GM18520 (cell line): ENCODE measurements around the gene ABCB8.
A peak's percentile ranks its signal among the peaks of the same experiment; 100 is the strongest.
"Not testable (repeated sequence)": the region's sequence is repeated elsewhere in the genome, so short reads cannot be mapped to it uniquely, and the experiment has no call there.

Experiments
- ATAC-seq: cut with Tn5 transposase; IDR thresholded peaks from one replicate; pipeline ENCODE4 v1.9.1; 2021; ENCODE audit not compliant: unreplicated experiment

Gene ABCB8

DNA sequence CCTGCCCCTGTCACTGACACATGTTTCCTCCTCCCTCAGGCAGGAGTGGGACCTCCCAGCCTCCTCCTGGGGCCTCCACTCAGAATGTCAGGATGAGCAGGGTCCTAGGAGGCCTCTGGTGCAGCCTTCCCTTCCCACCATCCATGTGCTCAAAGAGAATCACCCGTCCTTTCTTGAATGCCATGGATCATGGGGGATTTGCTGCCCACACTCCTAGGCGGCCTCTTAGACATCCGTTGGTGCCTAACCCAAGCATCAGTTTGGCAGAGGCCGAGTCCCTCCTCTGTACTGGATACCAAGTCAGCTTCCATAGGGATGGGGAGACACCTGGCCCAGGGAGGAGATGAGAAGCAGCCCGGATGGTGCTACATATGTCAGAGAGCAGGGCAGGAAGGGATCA, 30.4 kb upstream of the ABCB8 start:
- ATAC-seq = no peak

DNA sequence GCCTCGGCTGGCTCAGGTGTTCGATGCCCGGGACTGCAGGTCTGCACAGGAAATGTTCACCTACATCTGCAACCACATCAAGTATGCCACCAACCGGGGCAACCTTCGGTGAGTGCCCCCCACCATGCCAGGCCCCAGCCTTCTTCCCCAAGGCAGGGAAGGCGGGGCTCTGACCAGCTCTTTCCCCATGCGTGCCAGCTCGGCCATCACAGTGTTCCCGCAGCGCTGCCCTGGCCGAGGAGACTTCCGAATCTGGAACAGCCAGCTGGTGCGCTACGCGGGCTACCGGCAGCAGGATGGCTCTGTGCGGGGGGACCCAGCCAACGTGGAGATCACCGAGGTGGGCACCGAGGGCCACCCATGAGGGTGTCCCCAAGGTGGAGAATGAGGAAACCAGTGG, 29.9 kb upstream of the ABCB8 start:
- no peak for ATAC-seq

DNA sequence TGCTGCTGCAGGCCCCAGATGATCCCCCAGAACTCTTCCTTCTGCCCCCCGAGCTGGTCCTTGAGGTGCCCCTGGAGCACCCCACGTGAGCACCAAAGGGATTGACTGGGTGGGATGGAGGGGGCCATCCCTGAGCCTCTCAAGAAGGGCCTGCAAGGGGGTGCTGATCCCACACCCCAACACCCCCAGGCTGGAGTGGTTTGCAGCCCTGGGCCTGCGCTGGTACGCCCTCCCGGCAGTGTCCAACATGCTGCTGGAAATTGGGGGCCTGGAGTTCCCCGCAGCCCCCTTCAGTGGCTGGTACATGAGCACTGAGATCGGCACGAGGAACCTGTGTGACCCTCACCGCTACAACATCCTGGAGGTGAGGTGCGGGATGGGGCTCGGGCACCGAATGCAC, 29.2 kb upstream of the ABCB8 start:
- no peak for ATAC-seq

DNA sequence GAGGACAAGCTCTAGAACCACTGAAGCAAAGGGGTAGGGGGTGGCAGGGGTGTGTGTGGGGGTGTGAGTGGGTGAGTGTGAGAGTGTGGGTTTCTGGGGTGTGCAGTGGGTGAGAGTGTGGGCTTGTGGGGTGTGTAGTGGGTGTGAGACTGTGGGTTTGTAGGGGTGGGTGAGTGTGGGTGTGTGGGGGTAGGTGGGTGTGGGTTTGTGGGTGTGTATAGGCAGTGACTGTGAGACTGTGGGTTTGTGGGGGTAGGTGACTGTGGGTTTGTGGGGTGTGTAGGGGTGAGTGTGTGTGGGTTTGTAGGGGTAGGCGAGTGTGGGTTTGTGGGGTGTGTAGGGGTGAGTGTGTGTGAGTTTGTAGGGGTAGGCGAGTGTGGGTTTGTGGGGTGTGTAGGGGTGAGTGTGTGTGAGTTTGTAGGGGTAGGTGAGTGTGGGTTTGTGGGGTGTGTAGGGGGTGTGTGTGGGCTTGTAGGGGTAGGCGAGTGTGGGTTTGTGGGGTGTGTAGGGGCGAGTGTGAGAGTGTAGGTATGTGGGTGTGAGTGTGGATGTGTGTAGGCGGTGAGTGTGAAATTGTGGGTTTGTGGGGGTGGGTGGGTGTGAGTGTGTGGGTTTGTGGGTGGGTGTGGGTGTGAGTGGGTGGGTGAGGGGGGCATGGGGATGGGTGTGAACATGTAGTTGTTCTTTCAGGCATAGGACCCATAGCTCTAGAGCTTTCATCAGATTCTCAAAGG, 28.6 kb upstream of the ABCB8 start:
- no peak for ATAC-seq

DNA sequence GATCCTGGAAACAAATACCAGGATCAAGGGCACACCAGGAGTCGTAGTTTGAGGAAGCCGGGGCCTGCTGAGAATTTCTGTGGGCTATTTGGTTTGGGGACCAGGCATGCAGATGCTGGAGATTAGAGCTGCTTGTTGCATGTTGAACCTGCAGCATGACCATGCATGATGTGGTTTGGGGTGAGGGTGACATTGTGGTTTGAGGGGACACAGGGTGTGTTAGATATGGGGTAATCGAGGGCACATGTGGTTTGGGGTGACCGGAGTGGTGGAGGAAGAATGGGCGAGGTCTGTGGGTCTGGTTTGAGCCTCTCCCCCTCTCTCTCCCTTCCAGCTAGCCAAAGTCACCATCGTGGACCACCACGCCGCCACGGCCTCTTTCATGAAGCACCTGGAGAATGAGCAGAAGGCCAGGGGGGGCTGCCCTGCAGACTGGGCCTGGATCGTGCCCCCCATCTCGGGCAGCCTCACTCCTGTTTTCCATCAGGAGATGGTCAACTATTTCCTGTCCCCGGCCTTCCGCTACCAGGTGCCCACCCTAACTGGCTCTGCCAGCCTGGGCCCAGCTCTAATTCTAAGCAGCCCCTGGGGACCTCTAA, 27.3 kb upstream of the ABCB8 start:
- no peak for ATAC-seq

DNA sequence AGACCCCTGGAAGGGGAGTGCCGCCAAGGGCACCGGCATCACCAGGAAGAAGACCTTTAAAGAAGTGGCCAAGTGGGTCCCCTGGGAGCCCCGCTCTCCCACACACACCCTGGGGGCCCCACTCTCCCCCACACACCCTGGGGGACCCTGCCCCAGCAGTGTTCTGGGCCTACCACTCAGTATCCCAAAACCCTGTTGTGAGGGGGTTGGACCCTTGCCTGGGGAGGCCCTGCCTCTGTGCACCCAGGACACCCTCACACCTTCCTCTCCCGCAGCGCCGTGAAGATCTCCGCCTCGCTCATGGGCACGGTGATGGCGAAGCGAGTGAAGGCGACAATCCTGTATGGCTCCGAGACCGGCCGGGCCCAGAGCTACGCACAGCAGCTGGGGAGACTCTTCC, 26.7 kb upstream of the ABCB8 start:
- no peak for ATAC-seq

DNA sequence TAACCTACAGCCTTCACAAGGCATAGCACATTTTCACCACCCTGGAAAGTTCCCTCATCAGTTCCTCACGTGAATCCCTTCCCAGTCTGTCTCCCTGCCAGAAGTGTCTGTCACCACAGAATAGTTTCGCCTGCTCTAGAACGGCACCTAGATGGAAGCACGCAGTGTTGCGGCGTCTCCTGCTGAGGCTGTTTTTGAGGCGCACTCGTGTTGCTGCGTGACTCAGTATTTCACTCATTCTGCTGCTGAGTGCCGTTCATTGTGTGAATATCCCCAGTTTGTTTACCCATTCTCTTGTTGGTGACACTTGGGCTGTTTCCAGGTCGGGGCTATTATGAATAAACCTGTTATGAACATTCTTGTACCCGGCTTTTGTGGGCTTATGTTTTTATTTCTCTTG, 24.7 kb upstream of the ABCB8 start:
- ATAC-seq = no peak

DNA sequence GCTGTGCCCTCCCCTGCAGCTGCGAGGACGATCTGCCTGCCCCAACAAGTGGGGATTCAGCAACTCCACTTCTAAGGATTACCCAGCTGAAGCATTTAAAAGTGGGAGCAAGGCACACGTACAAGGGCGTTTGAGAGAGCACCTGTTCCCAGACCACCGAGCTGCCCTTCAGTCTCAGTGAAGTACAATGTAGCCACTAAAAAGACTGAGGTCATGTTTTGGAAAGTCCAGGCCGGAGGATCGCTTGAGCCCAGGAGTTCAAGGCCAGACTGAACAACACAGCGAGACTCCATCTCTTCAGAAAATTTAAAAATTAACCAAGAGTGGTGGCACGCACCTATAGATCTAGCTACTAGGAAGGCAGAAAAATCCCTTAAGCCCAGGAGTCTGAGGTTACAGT, 22.7 kb upstream of the ABCB8 start:
- no peak for ATAC-seq

DNA sequence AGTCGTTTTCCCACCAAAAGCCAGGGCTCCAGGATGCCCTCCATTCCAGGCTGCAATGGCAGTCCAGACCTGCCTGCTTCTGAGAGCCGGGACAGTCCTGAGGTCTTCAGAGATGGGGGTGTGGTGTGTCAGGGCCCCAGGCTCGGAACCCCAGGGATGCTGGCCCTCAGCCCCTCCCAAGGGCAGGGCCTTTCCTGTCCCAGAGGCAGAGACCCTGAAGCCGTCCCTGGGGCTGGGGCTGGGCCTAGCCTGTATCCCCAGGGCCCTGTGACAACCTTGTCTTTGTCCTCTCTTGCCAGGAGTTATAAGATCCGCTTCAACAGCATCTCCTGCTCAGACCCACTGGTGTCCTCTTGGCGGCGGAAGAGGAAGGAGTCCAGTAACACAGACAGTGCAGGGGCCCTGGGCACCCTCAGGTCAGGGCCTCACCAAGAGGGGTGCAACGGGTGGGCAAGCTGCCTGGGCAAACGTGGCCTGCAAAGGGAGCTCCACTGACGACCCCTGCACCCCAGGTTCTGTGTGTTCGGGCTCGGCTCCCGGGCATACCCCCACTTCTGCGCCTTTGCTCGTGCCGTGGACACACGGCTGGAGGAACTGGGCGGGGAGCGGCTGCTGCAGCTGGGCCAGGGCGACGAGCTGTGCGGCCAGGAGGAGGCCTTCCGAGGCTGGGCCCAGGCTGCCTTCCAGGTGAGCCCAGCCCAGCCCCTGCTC, 21.5 kb upstream of the ABCB8 start:
- no peak for ATAC-seq

DNA sequence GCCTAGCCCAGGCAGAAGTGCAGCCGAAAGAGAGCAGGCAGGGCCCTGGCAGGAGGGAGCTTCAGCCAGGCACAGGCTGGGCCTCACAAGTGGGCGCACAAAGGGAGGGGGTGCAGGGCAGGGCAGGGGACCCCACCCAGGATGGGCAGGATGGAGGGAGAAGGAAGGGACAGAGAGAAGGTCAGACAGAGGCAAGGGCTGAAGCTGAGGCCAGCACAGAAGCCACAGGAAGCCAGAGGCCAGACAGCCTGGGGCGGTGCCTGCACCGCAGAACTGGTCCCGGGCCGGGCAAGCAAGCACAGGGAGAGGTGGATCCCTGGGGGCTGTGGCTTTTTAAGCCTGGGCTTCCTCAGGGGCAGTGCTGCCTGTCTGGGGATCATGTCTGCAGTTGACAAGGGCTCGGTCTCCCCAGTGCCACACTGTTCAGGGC, 20.8 kb upstream of the ABCB8 start:
- no peak for ATAC-seq

DNA sequence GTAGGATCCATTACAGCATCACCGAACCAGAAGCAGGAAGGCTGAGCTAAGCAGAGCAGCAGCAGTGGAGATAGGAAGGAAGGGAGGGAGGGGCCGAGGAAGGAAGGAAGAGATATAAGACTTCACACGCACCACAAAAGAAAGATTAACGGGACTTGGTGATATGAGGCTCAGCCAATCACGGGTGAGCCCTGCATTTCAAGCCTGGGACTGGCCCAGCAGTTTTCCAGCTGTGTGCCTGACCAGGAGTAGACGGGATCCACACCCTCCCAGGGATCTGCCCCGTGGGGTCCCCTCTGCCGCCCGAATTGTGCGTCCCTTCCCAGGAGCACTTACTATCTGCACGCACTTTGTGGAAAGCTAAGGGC, 20.1 kb upstream of the ABCB8 start:
- no peak for ATAC-seq

DNA sequence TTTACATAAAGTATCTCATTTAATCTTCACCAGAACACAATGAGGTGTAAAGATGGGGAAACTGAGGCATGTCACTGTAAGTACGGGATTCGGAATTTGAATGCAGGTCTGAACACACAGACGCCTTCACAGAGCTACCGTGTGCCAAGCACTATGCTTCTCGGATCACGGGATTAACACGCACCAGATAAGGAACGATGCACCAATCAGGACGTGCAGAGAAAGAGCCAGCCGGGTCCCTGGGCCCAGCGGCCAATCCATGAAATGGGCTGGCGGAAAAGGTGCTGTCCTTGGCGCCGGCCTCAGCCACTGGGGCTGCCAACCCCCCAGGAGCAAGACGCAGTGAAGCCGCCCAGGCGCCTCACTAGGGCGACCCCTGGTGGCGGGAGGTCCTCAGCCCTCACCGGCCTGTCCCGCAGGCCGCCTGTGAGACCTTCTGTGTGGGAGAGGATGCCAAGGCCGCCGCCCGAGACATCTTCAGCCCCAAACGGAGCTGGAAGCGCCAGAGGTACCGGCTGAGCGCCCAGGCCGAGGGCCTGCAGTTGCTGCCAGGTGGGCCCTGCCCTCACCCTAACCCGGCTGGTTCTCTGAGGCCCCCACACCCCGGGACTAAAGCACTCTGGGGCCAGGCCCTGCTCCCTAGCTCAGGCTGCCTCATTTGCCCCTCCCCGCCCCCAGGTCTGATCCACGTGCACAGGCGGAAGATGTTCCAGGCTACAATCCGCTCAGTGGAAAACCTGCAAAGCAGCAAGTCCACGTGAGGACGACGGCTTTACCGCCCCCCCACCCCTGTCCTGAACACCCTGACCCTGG, 19.5 kb upstream of the ABCB8 start:
- ATAC-seq = peak; percentile 72

DNA sequence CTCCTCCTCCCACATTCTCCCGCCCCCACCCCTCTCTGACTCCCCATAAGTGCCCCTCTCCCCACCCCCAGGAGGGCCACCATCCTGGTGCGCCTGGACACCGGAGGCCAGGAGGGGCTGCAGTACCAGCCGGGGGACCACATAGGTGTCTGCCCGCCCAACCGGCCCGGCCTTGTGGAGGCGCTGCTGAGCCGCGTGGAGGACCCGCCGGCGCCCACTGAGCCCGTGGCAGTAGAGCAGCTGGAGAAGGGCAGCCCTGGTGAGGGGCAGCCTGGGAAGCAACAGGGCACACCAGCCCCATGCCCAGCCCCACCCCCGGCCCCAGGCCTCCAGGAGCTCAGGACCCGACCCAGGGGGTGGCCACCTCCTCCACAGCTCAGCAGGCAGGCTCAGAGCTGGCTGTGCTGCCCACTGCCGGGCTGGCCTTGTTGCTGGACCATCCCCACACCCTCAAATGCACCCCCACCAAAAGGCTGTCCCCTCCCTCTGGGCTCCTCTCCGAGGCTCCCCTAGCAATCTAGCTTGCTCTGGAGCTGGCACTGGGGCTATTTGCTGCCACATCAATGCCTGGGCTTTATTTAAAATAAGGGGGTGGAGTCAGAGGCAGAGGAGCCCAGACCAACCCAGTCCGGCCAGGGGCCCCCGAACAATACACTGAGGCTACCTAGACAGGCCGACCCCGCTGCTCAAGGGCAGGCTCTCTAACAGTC, 18.8 kb upstream of the ABCB8 start:
- no peak for ATAC-seq

DNA sequence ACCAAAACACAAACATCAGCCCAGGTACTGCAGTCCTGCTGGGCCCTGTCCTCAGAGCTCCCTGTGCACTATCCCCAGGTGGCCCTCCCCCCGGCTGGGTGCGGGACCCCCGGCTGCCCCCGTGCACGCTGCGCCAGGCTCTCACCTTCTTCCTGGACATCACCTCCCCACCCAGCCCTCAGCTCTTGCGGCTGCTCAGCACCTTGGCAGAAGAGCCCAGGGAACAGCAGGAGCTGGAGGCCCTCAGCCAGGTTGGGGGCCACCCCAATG, 18.3 kb upstream of the ABCB8 start:
- no peak for ATAC-seq

DNA sequence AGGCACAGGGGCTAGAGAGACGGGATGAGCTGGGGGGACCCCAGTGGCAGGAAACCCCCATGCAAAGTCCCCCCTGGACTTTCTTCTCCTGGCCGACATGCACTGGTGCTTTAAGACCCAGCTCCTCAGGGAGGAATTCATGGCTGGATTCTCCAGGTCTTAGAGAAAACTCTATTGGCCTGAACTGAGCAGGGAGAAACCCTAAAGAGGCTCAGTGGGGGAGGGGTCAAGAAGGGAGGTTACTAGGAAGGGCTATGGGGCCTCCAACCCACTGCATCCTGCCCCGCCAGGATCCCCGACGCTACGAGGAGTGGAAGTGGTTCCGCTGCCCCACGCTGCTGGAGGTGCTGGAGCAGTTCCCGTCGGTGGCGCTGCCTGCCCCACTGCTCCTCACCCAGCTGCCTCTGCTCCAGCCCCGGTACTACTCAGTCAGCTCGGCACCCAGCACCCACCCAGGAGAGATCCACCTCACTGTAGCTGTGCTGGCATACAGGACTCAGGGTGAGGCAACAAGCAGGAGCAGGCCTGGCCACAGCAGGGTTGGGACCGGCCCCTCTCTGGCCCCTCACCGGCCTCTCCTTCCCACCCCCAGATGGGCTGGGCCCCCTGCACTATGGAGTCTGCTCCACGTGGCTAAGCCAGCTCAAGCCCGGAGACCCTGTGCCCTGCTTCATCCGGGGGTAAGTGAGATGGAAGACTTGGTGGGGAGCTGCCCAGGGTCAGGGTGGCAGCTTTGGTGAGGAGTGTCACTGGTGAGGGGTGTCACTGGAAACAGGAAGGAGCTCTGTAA, 17.7 kb upstream of the ABCB8 start:
- ATAC-seq = no peak

DNA sequence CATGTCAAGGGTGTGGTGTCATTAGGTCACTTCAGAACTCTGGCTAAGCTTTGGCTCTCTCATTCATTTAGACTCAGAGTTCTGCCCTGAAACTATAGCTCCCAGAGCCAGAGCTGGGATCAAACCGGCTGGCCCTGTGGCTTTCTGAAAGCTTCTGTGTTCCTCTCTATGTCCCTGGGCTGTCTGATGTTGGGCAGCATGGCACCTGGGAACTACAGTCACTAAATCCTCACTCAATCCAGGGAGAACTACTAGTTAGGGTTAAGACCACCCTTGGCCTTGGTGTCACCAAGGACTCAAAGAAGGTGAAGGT, 17.2 kb upstream of the ABCB8 start:
- no peak for ATAC-seq

DNA sequence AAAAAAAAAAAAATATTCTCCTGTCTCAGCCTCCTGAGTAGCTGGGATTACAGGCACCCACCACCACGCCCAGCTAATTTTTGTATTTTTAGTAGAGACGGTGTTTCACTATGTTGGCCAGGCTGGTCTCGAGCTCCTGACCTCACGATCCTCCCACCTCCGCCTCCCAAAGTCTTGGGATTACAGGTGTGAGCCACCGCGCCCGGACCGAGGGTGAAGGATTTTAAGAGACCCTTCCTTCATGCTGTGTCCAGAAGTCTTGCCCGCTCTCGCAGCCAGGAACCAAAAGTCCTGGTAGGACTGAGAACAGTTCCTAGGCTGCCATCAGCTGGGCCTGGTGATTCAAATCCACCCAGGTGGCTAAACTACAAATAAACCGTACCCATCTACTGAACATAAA, 16.6 kb upstream of the ABCB8 start:
- not testable (repeated sequence) for ATAC-seq

DNA sequence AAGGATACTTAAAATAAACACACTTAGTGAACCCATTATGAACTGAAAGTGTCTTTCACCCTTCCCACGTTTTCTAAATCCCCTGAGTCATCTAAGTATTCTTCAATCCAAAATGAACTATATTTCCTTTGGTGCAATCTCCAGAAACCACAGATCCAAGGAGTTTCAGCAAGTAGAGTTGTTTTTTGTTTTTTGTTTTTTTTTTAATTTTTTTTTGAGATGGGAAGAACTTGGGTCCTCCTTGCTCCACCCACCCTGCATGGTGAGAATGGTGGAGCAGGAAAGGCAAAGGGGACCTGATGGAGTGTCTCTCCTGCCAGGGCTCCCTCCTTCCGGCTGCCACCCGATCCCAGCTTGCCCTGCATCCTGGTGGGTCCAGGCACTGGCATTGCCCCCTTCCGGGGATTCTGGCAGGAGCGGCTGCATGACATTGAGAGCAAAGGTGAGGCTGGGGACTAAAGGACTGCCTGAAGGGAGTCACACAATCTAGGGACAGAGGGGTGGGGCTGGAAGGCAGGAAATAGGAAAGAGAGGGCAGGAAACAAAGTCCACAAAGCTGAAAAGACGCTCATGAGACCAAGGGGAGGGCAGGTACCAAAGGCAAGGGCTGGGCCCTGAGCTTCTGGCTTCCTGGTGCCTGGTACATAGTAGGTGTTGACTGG, 16.1 kb upstream of the ABCB8 start:
- ATAC-seq = no peak

DNA sequence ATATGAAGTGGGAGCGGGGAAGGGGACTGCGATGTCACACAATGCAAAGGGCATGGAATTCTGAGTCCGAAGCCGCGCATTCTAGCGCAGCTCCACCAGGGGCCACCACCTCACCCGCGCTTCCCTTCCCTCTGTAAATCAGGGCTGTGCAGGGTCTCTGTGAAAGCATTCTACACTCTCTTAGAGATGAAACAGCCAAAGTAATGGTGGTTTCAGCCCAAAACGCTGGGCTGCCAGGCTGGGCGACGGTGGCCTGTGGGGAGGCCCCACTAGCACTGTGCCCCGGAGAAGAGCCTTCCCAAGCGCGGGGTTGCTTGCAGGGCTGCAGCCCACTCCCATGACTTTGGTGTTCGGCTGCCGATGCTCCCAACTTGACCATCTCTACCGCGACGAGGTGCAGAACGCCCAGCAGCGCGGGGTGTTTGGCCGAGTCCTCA, 15.3 kb upstream of the ABCB8 start:
- ATAC-seq = no peak

DNA sequence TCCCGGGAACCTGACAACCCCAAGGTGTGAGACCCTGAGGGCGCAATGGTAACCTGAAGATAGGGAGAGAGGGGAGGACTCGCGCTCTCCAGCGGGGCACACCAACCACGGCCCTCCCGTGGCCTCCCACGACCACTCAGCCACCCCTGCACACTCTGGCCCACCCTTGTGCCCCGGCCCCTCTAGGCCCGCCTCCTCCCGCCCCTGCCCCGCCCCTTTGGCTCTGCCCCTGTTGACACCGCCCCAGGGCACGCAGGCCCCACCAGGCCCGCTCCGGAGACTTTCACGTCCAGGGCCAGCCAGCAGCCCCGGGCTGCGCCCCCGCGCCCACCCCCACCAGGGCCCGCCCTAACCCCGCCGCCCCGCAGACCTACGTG, 14.9 kb upstream of the ABCB8 start:
- ATAC-seq = no peak
